ENCODE results near the gene SYNE2. TPM values are rescaled to one million over a fixed set of nuclear protein-coding genes. Genes with fewer than 3 reads are reported as not detected.

Gene SYNE2
- total and polyA plus RNA-seq, 4 donors = 26.9 to 208 (median 67.9) TPM

GRCh38 chr14:63891148-63891975 is 38.6 kb downstream of the SYNE2 start:
- Histone ChIP-seq H3K4me1 (ENCODE audit: control insufficient read depth in 5 of 5, insufficient read depth in 5 of 5, low read length in 5 of 5) (peaks cover 12 to 50% (median 20%) of the 10 kb centered on the region in 5 donors), H3K4me3 (no peak overlapping the region), H3K9ac (ENCODE audit: insufficient read depth in 1 of 2, low read length in 2 of 2) (peak overlapping the region in 1 of 2 donors; percentile 47), H3K27ac (ENCODE audit: low read depth in 1 of 2, low read length in 1 of 2) (no peak overlapping the region), H3K9me3 (ENCODE audit: control insufficient read depth in 4 of 4, insufficient read depth in 3 of 4, low read length in 3 of 4) (no peaks in the 10 kb centered on the region), H3K27me3 (ENCODE audit: control insufficient read depth in 3 of 3, insufficient read depth in 3 of 3, low read length in 2 of 3) (no peaks in the 10 kb centered on the region), H3K36me3 (ENCODE audit: control insufficient read depth in 4 of 4, insufficient read depth in 4 of 4, low read length in 4 of 4) (no peaks in the 10 kb centered on the region)
- ATAC-seq (ENCODE audit: insufficient read depth, low FRiP score) (no peak), DNase-seq (peak; percentile 69 to 84 (median 82))
- no peak for TF ChIP-seq CTCF (IDR thresholded peaks at IDR 0.05; ENCODE audit: control extremely low read depth, extremely low read depth)
- WGBS, 2 donors = 53 to 63% methylated on average over 10 of the region's 10 CpGs

- H3K4me1 ChIP-seq (ENCODE audit: control insufficient read depth in 5 of 5, insufficient read depth in 5 of 5, low read length in 5 of 5) = peaks cover 14 to 57% (median 26%) of the 10 kb centered on the region in 5 donors
- H3K27me3 ChIP-seq (ENCODE audit: control insufficient read depth in 3 of 3, insufficient read depth in 3 of 3, low read length in 2 of 3) = no peaks in the 10 kb centered on the region
- no peaks in the 10 kb centered on the region for H3K36me3 ChIP-seq (ENCODE audit: control insufficient read depth in 4 of 4, insufficient read depth in 4 of 4, low read length in 4 of 4)
- H3K4me3 ChIP-seq = no peak overlapping the region
- DNase-seq = peak in 1 of 3 donors; percentile 45
- peak overlapping the region in 1 of 2 donors; percentile 34 for H3K27ac ChIP-seq (ENCODE audit: low read depth in 1 of 2, low read length in 1 of 2)
- H3K9me3 ChIP-seq (ENCODE audit: control insufficient read depth in 4 of 4, insufficient read depth in 3 of 4, low read length in 3 of 4) = no peaks in the 10 kb centered on the region
- no peak for TF ChIP-seq CTCF (IDR thresholded peaks at IDR 0.05; ENCODE audit: control extremely low read depth, extremely low read depth)
- no peak overlapping the region for H3K9ac ChIP-seq (ENCODE audit: insufficient read depth in 1 of 2, low read length in 2 of 2)
- no peak for ATAC-seq (ENCODE audit: insufficient read depth, low FRiP score)
- WGBS, 2 donors = 56 to 73% methylated on average over 2 of the region's 2 CpGs
Measured at GRCh38 chr14:63892265-63892664, 39.5 kb downstream of the SYNE2 start.

- ATAC-seq (ENCODE audit: insufficient read depth, low FRiP score) = peak; percentile 47
- TF ChIP-seq CTCF (IDR thresholded peaks at IDR 0.05; ENCODE audit: control extremely low read depth, extremely low read depth) = no peak
- peak overlapping the region in 1 of 2 donors; percentile 8 for H3K9ac ChIP-seq (ENCODE audit: insufficient read depth in 1 of 2, low read length in 2 of 2)
- H3K4me3 ChIP-seq = no peak overlapping the region
- H3K9me3 ChIP-seq (ENCODE audit: control insufficient read depth in 4 of 4, insufficient read depth in 3 of 4, low read length in 3 of 4) = no peaks in the 10 kb centered on the region
- H3K27ac ChIP-seq (ENCODE audit: low read depth in 1 of 2, low read length in 1 of 2) = peak overlapping the region in 1 of 2 donors; percentile 61
- H3K27me3 ChIP-seq (ENCODE audit: control insufficient read depth in 3 of 3, insufficient read depth in 3 of 3, low read length in 2 of 3) = no peaks in the 10 kb centered on the region
- peaks cover 20 to 70% (median 40%) of the 10 kb centered on the region in 5 donors for H3K4me1 ChIP-seq (ENCODE audit: control insufficient read depth in 5 of 5, insufficient read depth in 5 of 5, low read length in 5 of 5)
- no peaks in the 10 kb centered on the region for H3K36me3 ChIP-seq (ENCODE audit: control insufficient read depth in 4 of 4, insufficient read depth in 4 of 4, low read length in 4 of 4)
- WGBS, 2 donors = 48 to 69% methylated on average over 5 of the region's 5 CpGs
- DNase-seq = peak; percentile 52 to 86 (median 71)
Measured at GRCh38 chr14:63893701-63894458, 41.1 kb downstream of the SYNE2 start.

Measured in lung (tissue), 12 donors.